ENCODE results near the gene INMT. TPM values are rescaled to one million over a fixed set of nuclear protein-coding genes. Genes with fewer than 3 reads are reported as not detected.

Gene INMT
- total and polyA plus RNA-seq, 2 experiments from 2014 or later, result 0.09 TPM; not detected in 1

- TF ChIP-seq EZH2phosphoT487 (IDR thresholded peaks at IDR 0.05; ENCODE audit: insufficient read depth, low read depth) (no peak), EZH2 (IDR thresholded peaks at IDR 0.05; ENCODE audit: insufficient read depth, poor library complexity, severe bottlenecking) (no peak)
- Histone ChIP-seq H3K36me3 (ENCODE audit: low read depth) (no peaks in the 10 kb centered on the region), H3K4me3 (no peak overlapping the region), H3K79me2 (ENCODE audit: insufficient read depth) (no peaks in the 10 kb centered on the region), H3K9me2 (ENCODE audit: insufficient read depth) (no peaks in the 10 kb centered on the region), H3K4me1 (ENCODE audit: insufficient read depth) (no peaks in the 10 kb centered on the region), H3F3A (ENCODE audit: insufficient read depth) (0 out of 2 replicates have a peak, but pooled peaks cover 2% of the 10 kb centered on the region), H3K27me3 (replicated peaks; ENCODE audit: insufficient read depth) (no peaks in the 10 kb centered on the region), H3K9ac (no peak overlapping the region), H2AFZ (no peak overlapping the region), H3K4me2 (ENCODE audit: unreplicated experiment) (no peak overlapping the region), H4K20me1 (ENCODE audit: insufficient read depth) (no peaks in the 10 kb centered on the region), H3K27ac (no peak overlapping the region), H3K9me3 (ENCODE audit: low read depth) (no peaks in the 10 kb centered on the region)
- in situ Hi-C loops (cut with MboI), result no loop called here
- no peak for DNase-seq
Observed at GRCh38 chr7:30782690-30783089, 30.8 kb downstream of the INMT start.

GRCh38 chr7:30785786-30786185 is 33.9 kb downstream of the INMT start:
- no peaks in the 10 kb centered on the region for H3K9me3 ChIP-seq (ENCODE audit: low read depth)
- no peaks in the 10 kb centered on the region for H3K27me3 ChIP-seq (replicated peaks; ENCODE audit: insufficient read depth)
- DNase-seq, result no peak
- in situ Hi-C loops (cut with MboI), result no loop called here
- no peak overlapping the region for H3K9ac ChIP-seq
- no peaks in the 10 kb centered on the region for H3K36me3 ChIP-seq (ENCODE audit: low read depth)
- WGBS, 2 experiments (ENCODE audit: low coverage in 1 of 2, low lambda C conversion rate in 2 of 2, missing lambda C conversion rate in 2 of 2), result 95% methylated on average over 9 of the region's 9 CpGs
- no peaks in the 10 kb centered on the region for H3K9me2 ChIP-seq (ENCODE audit: insufficient read depth)
- no peak overlapping the region for H3K4me3 ChIP-seq
- H3K27ac ChIP-seq, result no peak overlapping the region
- H3K4me1 ChIP-seq (ENCODE audit: insufficient read depth), result peaks cover 18% of the 10 kb centered on the region
- no peaks in the 10 kb centered on the region for H3K79me2 ChIP-seq (ENCODE audit: insufficient read depth)
- no peak overlapping the region for H3K4me2 ChIP-seq (ENCODE audit: unreplicated experiment)
- no peak for TF ChIP-seq EZH2phosphoT487 (IDR thresholded peaks at IDR 0.05; ENCODE audit: insufficient read depth, low read depth)
- TF ChIP-seq EZH2 (IDR thresholded peaks at IDR 0.05; ENCODE audit: insufficient read depth, poor library complexity, severe bottlenecking), result no peak
- no peaks in the 10 kb centered on the region for H4K20me1 ChIP-seq (ENCODE audit: insufficient read depth)
- H3F3A ChIP-seq (ENCODE audit: insufficient read depth), result peaks cover 23% of the 10 kb centered on the region
- no peak overlapping the region for H2AFZ ChIP-seq

- Histone ChIP-seq H3K4me1 (ENCODE audit: insufficient read depth) (peaks cover 18% of the 10 kb centered on the region), H3K9me2 (ENCODE audit: insufficient read depth) (no peaks in the 10 kb centered on the region), H2AFZ (no peak overlapping the region), H3K79me2 (ENCODE audit: insufficient read depth) (no peaks in the 10 kb centered on the region), H3K36me3 (ENCODE audit: low read depth) (no peaks in the 10 kb centered on the region), H3K4me2 (ENCODE audit: unreplicated experiment) (no peak overlapping the region), H3K4me3 (no peak overlapping the region), H3K9ac (no peak overlapping the region), H4K20me1 (ENCODE audit: insufficient read depth) (no peaks in the 10 kb centered on the region), H3K27me3 (replicated peaks; ENCODE audit: insufficient read depth) (no peaks in the 10 kb centered on the region), H3K27ac (no peak overlapping the region), H3K9me3 (ENCODE audit: low read depth) (no peaks in the 10 kb centered on the region), H3F3A (ENCODE audit: insufficient read depth) (peaks cover 23% of the 10 kb centered on the region)
- in situ Hi-C loops (cut with MboI), result no loop called here
- WGBS, 2 experiments (ENCODE audit: low coverage in 1 of 2, low lambda C conversion rate in 2 of 2, missing lambda C conversion rate in 2 of 2), result 80 to 87% methylated on average over 1 of the region's 1 CpG
- no peak for DNase-seq
- no peak for TF ChIP-seq EZH2 (IDR thresholded peaks at IDR 0.05; ENCODE audit: insufficient read depth, poor library complexity, severe bottlenecking)
- no peak for TF ChIP-seq EZH2phosphoT487 (IDR thresholded peaks at IDR 0.05; ENCODE audit: insufficient read depth, low read depth)
Observed at GRCh38 chr7:30787486-30787885, 35.6 kb downstream of the INMT start.

- Histone ChIP-seq H3K27me3 (replicated peaks; ENCODE audit: insufficient read depth) (no peaks in the 10 kb centered on the region), H3K36me3 (ENCODE audit: low read depth) (no peaks in the 10 kb centered on the region), H3K9me2 (ENCODE audit: insufficient read depth) (no peaks in the 10 kb centered on the region), H3K79me2 (ENCODE audit: insufficient read depth) (no peaks in the 10 kb centered on the region), H4K20me1 (ENCODE audit: insufficient read depth) (no peaks in the 10 kb centered on the region), H3K4me1 (ENCODE audit: insufficient read depth) (peaks cover 18% of the 10 kb centered on the region), H3K9ac (peak overlapping the region; percentile 42; the same call in 1 of the 2 replicates), H3K27ac (peak overlapping the region; percentile 77), H3K4me3 (no peak overlapping the region), H3F3A (ENCODE audit: insufficient read depth) (peaks cover 23% of the 10 kb centered on the region), H3K9me3 (ENCODE audit: low read depth) (no peaks in the 10 kb centered on the region), H2AFZ (no peak overlapping the region), H3K4me2 (ENCODE audit: unreplicated experiment) (no peak overlapping the region)
- in situ Hi-C loops (cut with MboI), result no loop called here
- WGBS, 2 experiments (ENCODE audit: low coverage in 1 of 2, low lambda C conversion rate in 2 of 2, missing lambda C conversion rate in 2 of 2), result 81 to 85% methylated on average over 11 of the region's 11 CpGs
- DNase-seq, result no peak
- TF ChIP-seq EZH2phosphoT487 (IDR thresholded peaks at IDR 0.05; ENCODE audit: insufficient read depth, low read depth) (no peak), EZH2 (IDR thresholded peaks at IDR 0.05; ENCODE audit: insufficient read depth, poor library complexity, severe bottlenecking) (no peak)
Observed at GRCh38 chr7:30788640-30789333, 36.9 kb downstream of the INMT start.

All from GM23248 (cell line).